Epithelial cell of esophagus (primary cell): ENCODE results near the gene RAPGEF1.

ENCODE experiments used
- DNase-seq: peaks from one replicate; pipeline ENCODE4 v3.0.0; 2010; ENCODE audit warnings: low read depth
- H3K4me3 ChIP-seq: 2 replicates; pipeline ENCODE4 v1.5.1; 2011; ENCODE audit warnings: mild to moderate bottlenecking, low read length, control low read depth
- TF ChIP-seq, protein P1 (sequence below): IDR thresholded peaks from 2 replicates; pipeline ENCODE4 v1.5.1; 2011; ENCODE audit warnings: low read depth, mild to moderate bottlenecking, low read length, control low read depth, inconsistent platforms; ENCODE audit not compliant: insufficient read depth; ENCODE audit errors: missing control alignments

The RAPGEF1 gene

GRCh38 chr9:131585375-131585774, 154.5 kb downstream of the RAPGEF1 start:
- no peak for DNase-seq
- TF ChIP-seq, protein P1, sequence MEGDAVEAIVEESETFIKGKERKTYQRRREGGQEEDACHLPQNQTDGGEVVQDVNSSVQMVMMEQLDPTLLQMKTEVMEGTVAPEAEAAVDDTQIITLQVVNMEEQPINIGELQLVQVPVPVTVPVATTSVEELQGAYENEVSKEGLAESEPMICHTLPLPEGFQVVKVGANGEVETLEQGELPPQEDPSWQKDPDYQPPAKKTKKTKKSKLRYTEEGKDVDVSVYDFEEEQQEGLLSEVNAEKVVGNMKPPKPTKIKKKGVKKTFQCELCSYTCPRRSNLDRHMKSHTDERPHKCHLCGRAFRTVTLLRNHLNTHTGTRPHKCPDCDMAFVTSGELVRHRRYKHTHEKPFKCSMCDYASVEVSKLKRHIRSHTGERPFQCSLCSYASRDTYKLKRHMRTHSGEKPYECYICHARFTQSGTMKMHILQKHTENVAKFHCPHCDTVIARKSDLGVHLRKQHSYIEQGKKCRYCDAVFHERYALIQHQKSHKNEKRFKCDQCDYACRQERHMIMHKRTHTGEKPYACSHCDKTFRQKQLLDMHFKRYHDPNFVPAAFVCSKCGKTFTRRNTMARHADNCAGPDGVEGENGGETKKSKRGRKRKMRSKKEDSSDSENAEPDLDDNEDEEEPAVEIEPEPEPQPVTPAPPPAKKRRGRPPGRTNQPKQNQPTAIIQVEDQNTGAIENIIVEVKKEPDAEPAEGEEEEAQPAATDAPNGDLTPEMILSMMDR, result no peak

GRCh38 chr9:131584858-131585257, 155.0 kb downstream of the RAPGEF1 start:
- no peak overlapping the region for H3K4me3 ChIP-seq
- TF ChIP-seq, protein P1, result no peak
- no peak for DNase-seq

More at GRCh38 chr9:131585375-131585774, 154.5 kb downstream of the RAPGEF1 start:
- no peak overlapping the region for H3K4me3 ChIP-seq

GRCh38 chr9:131583836-131584555, 155.9 kb downstream of the RAPGEF1 start:
- TF ChIP-seq, protein P1, result no peak
- no peak for DNase-seq
- H3K4me3 ChIP-seq, result no peak overlapping the region

- H3K4me3 ChIP-seq, result no peak overlapping the region
- no peak for DNase-seq
- TF ChIP-seq, protein P1, result no peak
These were observed 156.6 kb downstream of the RAPGEF1 start for GRCh38 chr9:131583337-131583645.

- H3K4me3 ChIP-seq, result no peak overlapping the region
- TF ChIP-seq, protein P1, result no peak
- no peak for DNase-seq
These were observed 157.2 kb downstream of the RAPGEF1 start for GRCh38 chr9:131582466-131583336.

- no peak for DNase-seq
- no peak overlapping the region for H3K4me3 ChIP-seq
- TF ChIP-seq, protein P1, result no peak
These were observed 157.8 kb downstream of the RAPGEF1 start for GRCh38 chr9:131582056-131582455.

GRCh38 chr9:131580358-131580757, 159.5 kb downstream of the RAPGEF1 start:
- TF ChIP-seq, protein P1, result no peak
- no peak for DNase-seq
- no peak overlapping the region for H3K4me3 ChIP-seq
